T-helper 1 cell treated with Interleukin-12 subunit alpha and Interleukin-12 subunit beta and Interleukin-4 antibody, amounts not matched to agents 30 ng/mL and 1 ng/mL, for 36 hours (primary cell): ENCODE measurements around the gene HSPA14. TPM values are rescaled to one million over a fixed set of nuclear protein-coding genes. Genes with fewer than 3 reads are reported as not detected.
"Not testable (repeated sequence)": the region's sequence is repeated elsewhere in the genome, so short reads cannot be mapped to it uniquely, and the experiment has no call there.

Source experiments
- intact Hi-C: fragments of 100-400 bp; cut with micrococcal nuclease; formaldehyde crosslinking; loops from one replicate; pipeline ENCODE4 v1.15.1; 2024
- total RNA-seq: library from RNA; stranded (reverse); gene quantifications from 2 replicates; pipeline ENCODE4 v1.2.3, GENCODE V29; 2022

HSPA14 gene
- total RNA-seq, 1 donor from 2014 or later = 23.8 TPM

DNA sequence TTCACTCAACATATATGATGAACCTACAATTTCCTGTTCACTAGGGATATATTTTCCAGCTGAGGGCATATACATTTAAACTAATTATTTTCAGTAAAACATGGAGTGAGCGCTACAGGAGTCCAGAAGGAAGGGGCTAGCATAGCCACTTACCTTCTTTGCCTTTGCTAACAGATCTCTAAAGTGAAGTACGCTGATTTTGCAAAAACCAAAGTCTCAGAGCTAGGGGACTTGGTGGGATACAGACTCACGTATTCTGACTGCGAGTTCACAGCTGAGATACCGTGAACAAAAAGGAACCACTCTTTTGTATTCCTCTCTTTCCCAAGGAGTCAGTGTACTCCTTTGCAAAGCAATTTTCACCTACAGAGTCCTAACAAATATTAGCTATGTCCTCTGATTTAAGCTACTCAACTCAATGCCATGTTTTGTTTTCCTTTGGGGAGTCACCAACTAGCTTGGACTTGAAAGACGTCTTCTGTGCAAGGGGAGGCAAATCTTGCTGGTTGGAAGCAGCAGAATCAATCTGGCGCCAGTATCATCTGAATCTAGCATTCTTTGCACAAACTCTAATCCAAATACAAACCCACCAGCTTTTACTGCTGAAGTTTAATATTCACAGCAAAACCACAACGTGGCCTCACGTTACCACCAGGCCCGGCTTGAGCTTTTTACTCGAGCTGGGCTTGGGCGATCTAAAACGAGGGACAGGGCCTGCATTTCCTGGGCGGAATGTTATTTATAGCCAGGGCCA is 926 bp upstream of the HSPA14 start:
- intact Hi-C loops = loop anchor here (1.0 to 5.0 kb wide), 3 partner anchors 294 to 1535 kb away; partner anchors contain the start of gene PHYH

GRCh38 chr10:14838582-14839304 is 637 bp downstream of the HSPA14 start:
- intact Hi-C loops = loop anchor here (1.0 to 5.0 kb wide), 18 partner anchors 40 to 1536 kb away; partner anchors contain the start of genes ACBD7, DCLRE1C, MEIG1 and NMT2

DNA sequence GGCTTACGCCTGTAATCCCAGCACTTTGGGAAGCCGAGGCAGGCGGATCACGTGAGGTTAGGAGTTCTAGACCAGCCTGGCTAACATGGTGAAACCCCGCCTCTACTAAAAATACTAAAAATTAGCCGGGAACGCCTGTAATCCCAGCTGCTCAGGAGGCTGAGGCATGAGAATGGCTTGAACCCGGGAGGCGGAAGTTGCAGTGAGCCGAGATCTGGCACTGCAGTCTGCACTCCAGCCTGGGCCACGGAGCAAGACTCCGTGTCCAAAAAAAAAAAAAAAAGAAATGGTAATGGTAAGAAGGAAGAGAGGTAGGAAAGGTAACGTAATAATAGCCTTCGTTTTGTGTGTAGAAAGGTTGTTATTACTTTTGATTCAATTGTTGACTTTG is 1.2 kb downstream of the HSPA14 start:
- intact Hi-C loops = loop anchor here (2.0 to 5.0 kb wide), 3 partner anchors 250 to 1537 kb away; partner anchors contain the start of genes ACBD7 and PHYH

GRCh38 chr10:14840178-14840577 is 2.1 kb downstream of the HSPA14 start:
- intact Hi-C loops = no loop called here

DNA sequence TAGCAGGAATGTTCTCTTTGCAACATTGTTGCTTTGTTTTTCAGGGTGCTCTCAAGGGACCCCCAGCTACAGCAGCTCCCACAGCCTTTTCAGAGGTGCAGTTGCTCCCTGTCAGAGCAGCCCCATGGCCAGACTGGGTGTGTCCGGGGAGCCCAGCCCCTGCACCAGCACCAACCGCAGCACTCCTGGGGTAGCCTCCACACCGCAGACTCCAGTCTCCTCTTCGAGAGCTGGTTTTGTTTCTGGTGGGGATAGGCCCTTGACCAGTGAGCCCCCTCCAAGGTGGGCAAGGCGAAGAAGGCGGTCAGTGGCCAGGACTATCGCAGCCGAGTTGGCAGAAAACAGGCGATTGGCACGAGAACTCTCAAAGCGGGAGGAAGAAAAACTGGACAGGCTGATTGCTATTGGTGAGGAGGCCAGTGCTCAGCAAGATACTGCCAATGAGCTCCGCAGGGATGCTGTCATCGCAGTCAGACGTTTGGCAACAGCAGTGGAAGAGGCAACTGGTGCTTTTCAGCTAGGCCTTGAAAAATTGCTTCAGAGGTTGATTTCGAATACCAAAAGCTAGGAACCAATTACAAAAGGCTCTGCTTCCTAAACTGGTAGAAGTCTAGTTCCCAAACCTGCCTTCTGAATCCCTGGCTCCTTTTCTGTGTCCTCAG is 5.4 kb downstream of the HSPA14 start:
- intact Hi-C loops = no loop called here

DNA sequence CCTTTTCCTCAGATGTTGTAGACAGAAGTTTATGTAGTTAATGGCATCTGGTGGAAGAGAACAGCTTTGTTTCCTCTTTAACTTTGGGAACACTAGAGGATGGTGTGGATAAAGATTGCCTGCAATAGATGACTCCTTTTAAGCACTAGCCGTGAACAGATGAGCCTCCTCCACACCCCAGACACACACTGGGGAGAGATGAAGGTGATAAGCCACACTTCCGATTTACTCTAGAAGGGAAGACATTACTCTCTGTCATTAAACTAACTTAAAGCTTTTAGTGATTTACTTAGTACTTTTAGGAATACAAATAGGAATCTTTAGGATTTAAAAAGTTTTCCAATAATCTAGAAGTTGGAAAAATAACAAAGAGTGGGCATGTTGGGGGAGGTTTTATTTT is 6.8 kb downstream of the HSPA14 start:
- intact Hi-C loops = no loop called here

GRCh38 chr10:14852236-14852635 is 14.1 kb downstream of the HSPA14 start:
- intact Hi-C loops = no loop called here

- intact Hi-C loops = no loop called here
Measured at GRCh38 chr10:14855453-14855852, 17.3 kb downstream of the HSPA14 start.

DNA sequence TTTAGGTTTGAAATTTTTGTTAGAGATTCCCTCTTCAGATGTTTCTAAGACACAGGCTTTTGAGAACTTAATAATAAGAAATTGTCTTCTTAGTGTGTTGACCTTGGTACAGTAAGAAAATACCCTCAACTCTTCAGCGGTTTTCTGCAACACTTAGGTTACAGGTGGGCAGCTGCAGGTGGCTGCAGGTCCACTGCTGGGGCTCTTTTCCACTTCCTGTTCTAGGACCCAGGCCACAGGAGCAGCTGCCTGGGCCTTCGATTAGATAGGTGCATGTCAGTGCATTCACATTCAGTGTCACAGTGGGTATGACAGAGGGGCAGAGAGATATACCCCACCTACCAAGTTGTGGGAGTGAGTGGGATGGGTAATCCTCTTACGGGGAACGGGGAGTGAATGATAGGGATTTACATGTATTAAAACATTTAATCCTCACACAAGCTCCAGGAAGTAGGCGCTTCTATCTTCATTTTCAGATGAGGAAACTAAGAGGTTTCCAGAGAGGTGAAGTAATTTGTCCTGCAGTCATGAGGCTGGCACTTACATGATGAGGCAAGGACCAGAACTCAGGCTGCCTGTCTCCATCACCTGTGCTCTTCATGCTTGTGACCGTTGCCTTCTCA is 20.3 kb downstream of the HSPA14 start:
- intact Hi-C loops = no loop called here

GRCh38 chr10:14859043-14859442 is 20.9 kb downstream of the HSPA14 start:
- intact Hi-C loops = no loop called here

DNA sequence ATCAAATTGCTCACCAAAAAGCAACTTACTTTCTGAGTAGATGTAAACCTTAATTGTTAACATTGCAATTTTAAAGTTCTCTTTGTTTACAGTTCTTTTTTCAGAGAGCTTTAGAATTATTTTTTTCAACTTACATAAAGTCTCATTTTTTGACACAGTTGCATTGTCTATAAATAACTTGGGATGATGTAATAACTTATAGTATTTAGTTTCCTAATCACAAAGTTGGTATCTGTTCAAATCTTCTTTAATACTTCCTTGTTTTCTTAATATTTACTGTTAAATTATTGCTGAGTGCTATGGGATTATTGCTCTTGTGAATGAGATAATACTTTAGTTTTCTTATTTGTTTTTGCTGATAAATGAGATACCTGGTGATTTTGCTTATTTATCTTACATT is 21.7 kb downstream of the HSPA14 start:
- intact Hi-C loops = no loop called here

GRCh38 chr10:14860791-14861190 is 22.7 kb downstream of the HSPA14 start:
- intact Hi-C loops = no loop called here

DNA sequence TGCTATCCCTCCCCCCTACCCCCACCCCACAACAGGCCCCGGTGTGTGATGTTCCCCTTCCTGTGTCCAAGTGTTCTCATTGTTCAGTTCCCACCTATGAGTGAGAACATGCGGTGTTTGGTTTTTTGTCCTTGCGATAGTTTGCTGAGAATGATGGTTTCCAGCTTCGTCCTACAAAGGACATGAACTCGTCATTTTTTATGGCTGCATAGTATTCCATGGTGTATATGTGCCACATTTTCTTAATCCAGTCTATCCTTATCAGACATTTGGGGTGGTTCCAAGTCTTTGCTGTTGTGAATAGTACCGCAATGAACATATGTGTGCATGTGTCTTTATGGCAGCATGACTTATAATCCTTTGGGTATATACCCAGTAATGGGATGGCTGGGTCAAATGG is 26.4 kb downstream of the HSPA14 start:
- intact Hi-C loops = not testable (repeated sequence)

GRCh38 chr10:14864871-14865270 is 26.8 kb downstream of the HSPA14 start:
- intact Hi-C loops = not testable (repeated sequence)

- intact Hi-C loops = no loop called here
Measured at GRCh38 chr10:14873090-14873760, 35.1 kb downstream of the HSPA14 start.

GRCh38 chr10:14875941-14876340 is 37.8 kb downstream of the HSPA14 start:
- intact Hi-C loops = no loop called here

- intact Hi-C loops = no loop called here
Measured at GRCh38 chr10:14876764-14877163, 38.7 kb downstream of the HSPA14 start.

- intact Hi-C loops = loop anchor here (1.0 to 2.0 kb wide), 17 partner anchors 26 to 1532 kb away; partner anchors contain the start of genes ACBD7, CDNF, DCLRE1C and HSPA14
Measured at GRCh38 chr10:14878266-14879123, 40.4 kb downstream of the HSPA14 start, which contains the start of gene SUV39H2. TSS of gene SUV39H2 (plus strand) at chr10:14878866. CDS start at chr10:14878889, 23 bp downstream.

GRCh38 chr10:14879124-14879927 is 41.2 kb downstream of the HSPA14 start:
- intact Hi-C loops = loop anchor here (1.0 to 2.0 kb wide), 8 partner anchors 209 to 1533 kb away; partner anchors contain the start of genes ACBD7, PRPF18 and RPP38
